H9 (cell line): ENCODE data around the gene PRIMPOL. TPM values are rescaled to one million over a fixed set of nuclear protein-coding genes. Genes with fewer than 3 reads are reported as not detected.

Experiments
- DNase-seq: peaks from one replicate; pipeline ENCODE4 v3.0.0-alpha.2; 2017
- H2AFZ ChIP-seq: one replicate; pipeline ENCODE4 v1.6.1; 2013; ENCODE audit warnings: mild to moderate bottlenecking, low read length, control low read depth, moderate library complexity
- H2AK5ac ChIP-seq: 2 replicates; pipeline ENCODE4 v1.6.1; 2013; ENCODE audit warnings: low read length, control low read depth, mixed read lengths; ENCODE audit not compliant: insufficient read length
- H2BK120ac ChIP-seq: one replicate; pipeline ENCODE4 v1.6.1; 2013; ENCODE audit warnings: low read depth, mild to moderate bottlenecking, low read length, control low read depth, inconsistent platforms; ENCODE audit not compliant: poor library complexity, severe bottlenecking
- H2BK12ac ChIP-seq: 2 replicates; pipeline ENCODE4 v1.6.1; 2013; ENCODE audit warnings: low read length, control low read depth, mixed read lengths, low read depth; ENCODE audit not compliant: insufficient read length
- H2BK15ac ChIP-seq: 2 replicates; pipeline ENCODE4 v1.6.1; 2013; ENCODE audit warnings: low read depth, low read length, control low read depth
- H2BK20ac ChIP-seq: one replicate; pipeline ENCODE4 v1.6.1; 2013; ENCODE audit warnings: low read depth, mild to moderate bottlenecking, low read length, control low read depth, inconsistent platforms; ENCODE audit not compliant: poor library complexity, severe bottlenecking
- H2BK5ac ChIP-seq: 2 replicates; pipeline ENCODE4 v1.6.1; 2013; ENCODE audit warnings: low read length, control low read depth, mixed read lengths; ENCODE audit not compliant: insufficient read length
- H3K14ac ChIP-seq: 2 replicates; pipeline ENCODE4 v1.6.1; 2013; ENCODE audit warnings: low read length, control low read depth; ENCODE audit not compliant: insufficient read depth
- H3K18ac ChIP-seq: 2 replicates; pipeline ENCODE4 v1.6.1; 2013; ENCODE audit warnings: low read depth, mild to moderate bottlenecking, mixed read lengths, low read length, control low read depth; ENCODE audit not compliant: insufficient read length
- H3K23ac ChIP-seq: 2 replicates; pipeline ENCODE4 v1.6.1; 2013; ENCODE audit warnings: low read length, control low read depth, mixed read lengths, low read depth; ENCODE audit not compliant: insufficient read length
- H3K23me2 ChIP-seq: 2 replicates; pipeline ENCODE4 v1.6.1; 2013; ENCODE audit warnings: low read depth, mild to moderate bottlenecking, mixed read lengths, low read length, control low read depth; ENCODE audit not compliant: insufficient read length, poor library complexity, severe bottlenecking
- H3K27ac ChIP-seq: 2 replicates; pipeline ENCODE4 v1.5.1; 2013; ENCODE audit warnings: low read length, control low read depth, mixed read lengths, low read depth; ENCODE audit not compliant: insufficient read length
- H3K27me3 ChIP-seq: 2 replicates; pipeline ENCODE4 v1.6.1; 2013; ENCODE audit warnings: low read length, control low read depth, inconsistent platforms; ENCODE audit not compliant: insufficient read depth
- H3K4ac ChIP-seq: 2 replicates; pipeline ENCODE4 v1.6.1; 2013; ENCODE audit warnings: low read depth, mild to moderate bottlenecking, control low read depth, inconsistent platforms, low read length, moderate library complexity
- H3K4me1 ChIP-seq: 2 replicates; pipeline ENCODE4 v1.6.1; 2013; ENCODE audit warnings: low read length, control low read depth, inconsistent platforms; ENCODE audit not compliant: insufficient read depth
- H3K4me2 ChIP-seq: 2 replicates; pipeline ENCODE4 v1.6.1; 2013; ENCODE audit warnings: low read length, control low read depth, mixed read lengths; ENCODE audit not compliant: insufficient read length, insufficient read depth
- H3K56ac ChIP-seq: 2 replicates; pipeline ENCODE4 v1.6.1; 2013; ENCODE audit warnings: low read depth, mild to moderate bottlenecking, mixed read lengths, low read length, control low read depth; ENCODE audit not compliant: insufficient read length
- H3K79me1 ChIP-seq: 2 replicates; pipeline ENCODE4 v1.6.1; 2013; ENCODE audit warnings: low read depth, mild to moderate bottlenecking, moderate library complexity, low read length, control low read depth, inconsistent platforms; ENCODE audit not compliant: insufficient read depth, poor library complexity, severe bottlenecking
- H3K79me2 ChIP-seq: 2 replicates; pipeline ENCODE4 v1.6.1; 2013; ENCODE audit warnings: low read length, control low read depth, inconsistent platforms; ENCODE audit not compliant: insufficient read depth
- H3K9ac ChIP-seq: 2 replicates; pipeline ENCODE4 v1.6.1; 2013; ENCODE audit warnings: low read length, control low read depth, mixed read lengths; ENCODE audit not compliant: insufficient read length; ENCODE audit errors: extremely low read depth
- H3K9me3 ChIP-seq: one replicate; pipeline ENCODE4 v1.6.1; 2013; ENCODE audit warnings: low read depth, low read length, inconsistent platforms; ENCODE audit not compliant: control insufficient read depth
- H3T11ph ChIP-seq: one replicate; pipeline ENCODE4 v1.6.1; 2013; ENCODE audit warnings: mild to moderate bottlenecking, low read length, control low read depth, inconsistent platforms
- H4K20me1 ChIP-seq: one replicate; pipeline ENCODE4 v1.6.1; 2013; ENCODE audit not compliant: control insufficient read depth, insufficient read length, insufficient read depth
- H4K5ac ChIP-seq: 2 replicates; pipeline ENCODE4 v1.6.1; 2013; ENCODE audit warnings: low read depth, mild to moderate bottlenecking, mixed read lengths, low read length, control low read depth; ENCODE audit not compliant: insufficient read length
- H4K8ac ChIP-seq: replicated peaks from 2 replicates; pipeline ENCODE4 v1.6.1; 2013; ENCODE audit warnings: low read length, control low read depth, mixed read lengths, low read depth; ENCODE audit not compliant: insufficient read length
- H4K91ac ChIP-seq: 2 replicates; pipeline ENCODE4 v1.6.1; 2013; ENCODE audit warnings: low read depth, mild to moderate bottlenecking, moderate library complexity, mixed read lengths, low read length, control low read depth; ENCODE audit not compliant: insufficient read length
- H3K27ac Mint-ChIP-seq, 3 experiments: 2 replicates in 2 of 3; 3 replicates in 1 of 3; pipeline ENCODE4 v1.8.0; 2020 to 2021; ENCODE audit warnings: mixed read lengths in 3 of 3, mild to moderate bottlenecking in 1 of 3, moderate library complexity in 1 of 3
- H3K27me3 Mint-ChIP-seq: 2 replicates; pipeline ENCODE4 v1.8.0; 2021; ENCODE audit warnings: low read depth, mild to moderate bottlenecking, moderate library complexity, mixed read lengths
- H3K36me3 Mint-ChIP-seq, 3 experiments: 2 replicates in 2 of 3; 3 replicates in 1 of 3; pipeline ENCODE4 v1.8.0; 2020 to 2021; ENCODE audit warnings: low read depth in 3 of 3, mixed read lengths in 3 of 3; ENCODE audit not compliant: insufficient read depth in 1 of 3
- H3K4me1 Mint-ChIP-seq, 2 experiments: 2 replicates each; pipeline ENCODE4 v1.8.0; 2020; ENCODE audit warnings: mixed read lengths in 2 of 2
- H3K4me3 Mint-ChIP-seq, 2 experiments: 2 replicates in 1 of 2; 3 replicates in 1 of 2; pipeline ENCODE4 v1.8.0; 2020 to 2021; ENCODE audit warnings: mild to moderate bottlenecking in 2 of 2, mixed read lengths in 2 of 2, moderate library complexity in 1 of 2
- H3K9me3 Mint-ChIP-seq, 2 experiments: 2 replicates in 1 of 2; 3 replicates in 1 of 2; pipeline ENCODE4 v1.8.0; 2020; ENCODE audit warnings: mild to moderate bottlenecking in 2 of 2, mixed read lengths in 2 of 2, moderate library complexity in 1 of 2
- WGBS: extraction: QIAGEN DNeasy Blood & Tissue Kit; methylation state at CpG from one replicate; pipeline ENCODE4 v1.1.7; 2013; ENCODE audit warnings: missing lambda C conversion rate, low lambda C conversion rate, mixed read lengths; ENCODE audit not compliant: insufficient read length; ENCODE audit errors: extremely low coverage; 5-methylcytosine and 5-hydroxymethylcytosine counted together
- total RNA-seq: library from RNA; stranded (reverse); gene quantifications from 2 replicates; pipeline ENCODE4 v1.2.1, GENCODE V29; 2021
- TF ChIP-seq, protein P1 (sequence below): fragments of 200-600 bp; sonication (generic); conservative IDR thresholded peaks from 3 replicates; pipeline ENCODE4 v1.8.0; 2021; ENCODE audit warnings: antibody characterized with exemption, mild to moderate bottlenecking

The PRIMPOL gene
- total RNA-seq, 1 experiment from 2014 or later = 4.9 TPM

DNA sequence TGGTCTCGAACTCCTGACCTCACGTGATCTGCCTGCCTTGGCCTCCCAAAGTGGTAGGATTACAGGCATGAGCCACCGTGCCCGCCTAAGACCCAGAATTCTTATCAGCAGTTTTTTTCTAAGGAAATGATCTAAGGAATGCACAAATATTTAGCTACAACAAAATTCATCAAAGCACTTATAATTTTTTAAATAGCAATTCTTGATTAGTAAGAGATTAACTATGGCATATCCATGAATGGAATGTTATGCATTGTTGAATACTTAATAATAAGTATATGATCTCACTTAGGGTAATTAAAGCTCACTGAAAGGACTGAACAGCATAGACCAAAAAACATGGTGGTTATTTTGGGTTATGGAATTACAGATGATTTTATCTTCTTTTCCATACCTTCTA lies 66.0 kb downstream of the PRIMPOL start:
- Histone ChIP-seq H4K20me1 (no peaks in the 10 kb centered on the region), H2BK120ac (no peak overlapping the region)

More for the DNA sequence above, 66.0 kb downstream of the PRIMPOL start:
- H3K79me2 ChIP-seq = peaks cover 3% of the 10 kb centered on the region
- Mint-ChIP-seq H3K4me1 (no peaks in the 10 kb centered on the region), H3K9me3 (no peaks in the 10 kb centered on the region), H3K27me3 (no peaks in the 10 kb centered on the region), H3K36me3 (peaks cover 35 to 87% (median 84%) of the 10 kb centered on the region in 3 experiments), H3K4me3 (no peak overlapping the region), H3K27ac (no peak overlapping the region)
- TF ChIP-seq, protein P1, sequence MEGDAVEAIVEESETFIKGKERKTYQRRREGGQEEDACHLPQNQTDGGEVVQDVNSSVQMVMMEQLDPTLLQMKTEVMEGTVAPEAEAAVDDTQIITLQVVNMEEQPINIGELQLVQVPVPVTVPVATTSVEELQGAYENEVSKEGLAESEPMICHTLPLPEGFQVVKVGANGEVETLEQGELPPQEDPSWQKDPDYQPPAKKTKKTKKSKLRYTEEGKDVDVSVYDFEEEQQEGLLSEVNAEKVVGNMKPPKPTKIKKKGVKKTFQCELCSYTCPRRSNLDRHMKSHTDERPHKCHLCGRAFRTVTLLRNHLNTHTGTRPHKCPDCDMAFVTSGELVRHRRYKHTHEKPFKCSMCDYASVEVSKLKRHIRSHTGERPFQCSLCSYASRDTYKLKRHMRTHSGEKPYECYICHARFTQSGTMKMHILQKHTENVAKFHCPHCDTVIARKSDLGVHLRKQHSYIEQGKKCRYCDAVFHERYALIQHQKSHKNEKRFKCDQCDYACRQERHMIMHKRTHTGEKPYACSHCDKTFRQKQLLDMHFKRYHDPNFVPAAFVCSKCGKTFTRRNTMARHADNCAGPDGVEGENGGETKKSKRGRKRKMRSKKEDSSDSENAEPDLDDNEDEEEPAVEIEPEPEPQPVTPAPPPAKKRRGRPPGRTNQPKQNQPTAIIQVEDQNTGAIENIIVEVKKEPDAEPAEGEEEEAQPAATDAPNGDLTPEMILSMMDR = no peak
- H3K56ac ChIP-seq = no peak overlapping the region
- no peak overlapping the region for H4K91ac ChIP-seq
- no peak overlapping the region for H2BK20ac ChIP-seq
- H2BK5ac ChIP-seq = no peak overlapping the region
- H4K5ac ChIP-seq = no peak overlapping the region
- H3K27ac ChIP-seq = no peak overlapping the region
- no peak overlapping the region for H3K4me2 ChIP-seq
- H2BK15ac ChIP-seq = no peak overlapping the region
- no peaks in the 10 kb centered on the region for H3K27me3 ChIP-seq
- no peak overlapping the region for H4K8ac ChIP-seq
- H3K14ac ChIP-seq = no peak overlapping the region
- H2BK12ac ChIP-seq = no peak overlapping the region
- H3K9ac ChIP-seq = no peak overlapping the region
- WGBS = no CpG with 5 or more reads among the region's 4 CpGs
- H3K4ac ChIP-seq = no peak overlapping the region
- no peaks in the 10 kb centered on the region for H3K4me1 ChIP-seq
- no peak overlapping the region for H3T11ph ChIP-seq
- no peaks in the 10 kb centered on the region for H3K79me1 ChIP-seq
- no peaks in the 10 kb centered on the region for H3K23me2 ChIP-seq
- H3K9me3 ChIP-seq = no peaks in the 10 kb centered on the region
- no peak overlapping the region for H3K18ac ChIP-seq
- no peak overlapping the region for H2AFZ ChIP-seq
- H2AK5ac ChIP-seq = no peak overlapping the region
- DNase-seq = no peak
- H3K23ac ChIP-seq = no peak overlapping the region
